Uterus (tissue), 2 donors: Measurements from ENCODE around the gene ZFAND3.

Experiments used
- CTCF ChIP-seq, 4 experiments: fragments of 200-600 bp in 2 of 4; fragments of 450-650 bp in 2 of 4; sonication (generic) in 2 of 4; IDR thresholded peaks; one replicate each; pipeline ENCODE4 v1.5.1; 2016 to 2019; ENCODE audit warnings: antibody characterized with exemption in 4 of 4, mild to moderate bottlenecking in 2 of 4, moderate library complexity in 1 of 4
- POLR2A ChIP-seq, 2 donors: fragments of 450-650 bp; IDR thresholded peaks; one replicate each; pipeline ENCODE4 v1.6.1; 2016; ENCODE audit warnings: antibody characterized with exemption in 2 of 2, mild to moderate bottlenecking in 1 of 2, moderate library complexity in 1 of 2

- TF ChIP-seq CTCF (IDR thresholded peaks at IDR 0.05): no peak
- TF ChIP-seq POLR2A (IDR thresholded peaks at IDR 0.05): no peak
Measured at GRCh38 chr6:38163186-38164130, 343.9 kb downstream of the ZFAND3 start.
